GM18517 (cell line): ENCODE measurements around the gene HDAC8.
"Not testable (repeated sequence)": the region's sequence is repeated elsewhere in the genome, so short reads cannot be mapped to it uniquely, and the experiment has no call there.

ENCODE experiments used
- ATAC-seq: cut with Tn5 transposase; IDR thresholded peaks from one replicate; pipeline ENCODE4 v1.9.1; 2021; ENCODE audit warnings: mild to moderate bottlenecking, moderate library complexity; ENCODE audit not compliant: unreplicated experiment

The HDAC8 gene

DNA sequence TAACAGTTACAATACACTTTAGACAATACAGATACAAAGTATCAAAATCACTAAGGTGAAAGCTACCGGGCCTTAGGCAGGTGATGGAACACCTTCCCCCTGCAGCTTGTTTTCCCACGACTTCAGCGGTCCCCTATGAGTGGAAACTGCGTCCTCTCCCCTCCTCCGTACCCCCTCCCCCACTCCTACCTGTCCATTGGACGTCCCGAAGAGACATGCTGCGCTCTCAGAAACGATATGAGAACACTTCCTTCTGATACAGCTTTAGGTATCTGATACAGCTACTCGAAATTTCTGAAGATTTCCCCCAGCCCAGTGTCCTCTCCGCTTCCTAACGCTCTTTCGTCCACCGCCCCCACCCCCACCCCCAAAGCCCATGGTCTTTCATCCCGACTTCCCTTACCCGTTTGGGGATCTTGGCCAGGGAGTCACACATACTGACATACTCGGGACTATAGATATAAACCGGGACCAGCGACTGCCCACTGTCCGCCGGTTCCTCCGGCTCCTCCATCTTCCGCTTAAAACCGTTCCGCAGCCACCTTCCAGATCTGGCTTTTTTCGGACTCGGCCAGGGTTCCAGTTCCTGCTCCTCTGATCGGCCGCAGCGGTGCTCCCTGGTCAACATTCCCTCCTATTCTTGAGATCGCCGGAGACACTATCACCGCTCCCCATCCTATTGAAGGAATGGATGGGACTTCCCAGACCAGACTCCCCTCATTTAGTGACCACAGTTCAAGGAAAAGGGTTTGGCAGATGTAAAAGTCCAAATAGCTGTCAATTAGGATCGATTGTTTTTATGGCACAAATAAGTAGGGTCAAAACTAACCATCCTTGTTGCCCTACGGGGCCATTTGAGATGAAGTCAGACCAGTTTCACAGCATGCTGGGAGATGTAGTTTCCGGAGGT lies at the start of gene HDAC8:
Gene HDAC8 (minus strand): TSS at position 596 of the 910 bp plus-strand sequence. CDS start 82 bp downstream, at position 514.
- peak; percentile 98 for ATAC-seq

- peak; percentile 92 for ATAC-seq
Measured at GRCh38 chrX:72621625-72622485, 49.2 kb upstream of the HDAC8 start.

- ATAC-seq, result peak; percentile 15
Measured at GRCh38 chrX:72621163-72621562, 48.5 kb upstream of the HDAC8 start.

DNA sequence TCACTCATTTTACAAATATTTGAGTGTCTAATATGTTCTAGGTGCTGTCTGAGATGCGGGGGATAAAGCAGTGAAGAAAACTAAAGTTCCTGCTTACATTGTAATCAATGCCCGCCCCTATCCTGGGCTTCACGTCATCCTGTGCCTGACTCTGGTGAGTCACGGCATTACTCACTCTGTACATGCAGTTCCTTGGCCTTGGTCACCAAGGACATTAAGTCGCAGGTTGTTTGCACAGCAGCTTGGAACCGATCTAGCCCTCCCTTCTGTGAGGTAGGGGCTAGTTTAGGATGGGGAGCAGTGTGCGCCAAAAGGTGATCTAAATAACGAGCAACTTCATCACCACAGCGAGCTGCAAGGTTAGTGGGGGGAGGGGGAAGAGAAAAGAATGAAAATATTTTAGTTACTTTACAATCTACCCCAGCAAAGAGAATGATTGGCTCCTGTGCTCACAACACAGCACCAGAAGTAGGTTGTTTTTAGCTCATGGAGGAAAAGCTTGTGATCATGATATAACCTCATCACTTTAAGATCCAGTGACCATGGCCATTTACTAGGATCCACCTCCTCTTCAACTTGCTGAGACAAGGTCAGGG lies 48.0 kb upstream of the HDAC8 start:
- no peak for ATAC-seq

DNA sequence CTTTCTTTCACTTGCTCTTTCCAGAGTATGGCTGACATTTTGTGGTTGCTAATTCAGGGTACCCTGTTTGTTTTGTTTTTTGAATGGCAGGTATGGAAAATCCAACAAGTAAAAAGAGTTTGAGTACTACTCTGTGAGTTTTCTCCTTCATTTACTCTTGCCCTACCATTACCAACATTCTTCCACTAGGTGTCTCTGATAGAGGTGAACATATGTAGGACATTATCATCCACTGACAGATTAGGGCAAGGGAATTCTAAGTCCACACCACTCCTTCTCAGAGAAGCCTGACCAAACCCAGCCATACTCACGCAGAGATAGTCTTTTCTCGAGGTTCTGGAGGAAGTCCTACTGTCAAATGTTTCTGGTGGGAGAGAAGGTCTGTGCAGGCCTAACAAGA lies 36.7 kb upstream of the HDAC8 start:
- ATAC-seq, result no peak

- ATAC-seq, result no peak
Measured at GRCh38 chrX:72604705-72605104, 32.1 kb upstream of the HDAC8 start.

DNA sequence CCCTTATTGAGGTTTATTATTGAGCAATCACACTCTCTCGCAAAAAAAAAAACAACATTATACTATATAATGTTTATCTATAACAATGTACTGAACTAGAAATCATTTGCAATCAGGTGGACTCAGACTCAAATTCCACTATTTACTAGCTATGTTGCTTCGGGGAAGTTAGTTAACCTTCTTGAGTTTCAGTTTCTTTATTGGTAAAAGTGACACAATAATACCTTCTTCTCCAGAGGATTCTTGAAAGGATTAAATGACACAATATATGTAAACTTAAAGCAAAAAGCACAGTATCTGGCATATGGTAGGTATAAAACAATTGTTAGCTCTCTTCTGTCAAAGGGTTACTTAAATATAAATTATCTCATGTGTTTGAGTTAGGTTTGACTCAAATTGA lies 31.5 kb upstream of the HDAC8 start:
- ATAC-seq, result no peak

DNA sequence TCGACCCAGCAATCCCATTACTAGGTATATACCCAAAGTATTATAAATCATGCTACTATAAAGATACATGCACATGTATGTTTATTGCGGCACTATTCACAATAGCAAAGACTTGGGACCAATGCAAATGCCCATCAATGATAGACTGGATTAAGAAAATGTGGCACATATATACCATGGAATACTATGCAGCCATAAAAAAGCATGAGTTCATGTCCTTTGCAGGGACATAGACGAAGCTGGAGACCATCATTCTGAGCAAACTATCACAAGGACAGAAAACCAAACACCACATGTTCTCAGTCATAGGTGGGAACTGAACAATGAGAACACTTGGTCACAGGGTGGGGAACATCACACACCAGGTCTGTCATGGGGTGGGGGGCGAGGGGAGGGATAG lies 18.4 kb upstream of the HDAC8 start:
- ATAC-seq, result not testable (repeated sequence)

DNA sequence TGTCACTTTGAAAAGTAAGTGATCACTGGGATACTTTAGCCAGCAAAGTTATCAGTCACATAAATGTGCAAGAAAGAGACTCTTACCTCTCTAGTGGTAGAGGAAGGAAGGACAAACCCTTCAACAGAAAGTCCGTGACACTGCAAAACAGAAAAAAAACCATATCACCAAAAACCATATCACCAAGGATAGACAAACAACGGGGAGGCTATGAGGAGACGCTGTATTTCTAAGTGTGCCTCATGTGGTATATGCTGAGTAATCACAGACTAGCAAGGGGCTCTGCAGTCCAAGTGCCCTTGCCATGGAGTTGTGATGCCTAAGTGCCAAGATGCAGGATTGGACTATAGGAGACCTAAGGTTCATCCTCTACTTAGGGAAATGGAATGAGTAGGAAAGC lies 11.5 kb upstream of the HDAC8 start:
- ATAC-seq, result no peak

GRCh38 chrX:72576141-72576894 lies 3.7 kb upstream of the HDAC8 start:
- no peak for ATAC-seq

- peak; percentile 29 for ATAC-seq
Measured at GRCh38 chrX:72573158-72573511, 492 bp upstream of the HDAC8 start.

DNA sequence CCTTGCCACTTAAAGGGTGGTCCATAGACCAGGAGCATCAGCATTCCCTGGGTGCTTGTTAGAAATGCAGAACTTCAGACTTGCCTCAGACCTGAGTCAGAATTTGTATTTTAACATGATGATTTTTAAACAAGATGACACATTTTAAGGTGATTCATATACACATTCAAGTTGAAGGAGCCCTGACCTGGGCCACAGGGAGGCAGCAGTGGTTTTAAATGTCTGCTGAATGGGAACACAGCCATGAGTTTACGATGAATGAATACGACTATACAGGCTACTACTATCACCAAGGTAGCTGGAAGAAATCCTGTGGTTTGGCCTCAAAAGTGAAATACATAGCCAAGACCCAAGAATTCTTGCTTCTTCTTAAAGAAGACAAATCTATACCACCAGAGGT lies 2.9 kb downstream of the HDAC8 start:
- ATAC-seq, result no peak

GRCh38 chrX:72568406-72569092 lies 4.1 kb downstream of the HDAC8 start:
- ATAC-seq, result no peak

- ATAC-seq, result no peak
Measured at GRCh38 chrX:72566448-72566847, 6.2 kb downstream of the HDAC8 start.

- ATAC-seq, result not testable (repeated sequence)
Measured at GRCh38 chrX:72559655-72560054, 13.0 kb downstream of the HDAC8 start.

GRCh38 chrX:72554448-72555140 lies 18.0 kb downstream of the HDAC8 start:
- ATAC-seq, result no peak

DNA sequence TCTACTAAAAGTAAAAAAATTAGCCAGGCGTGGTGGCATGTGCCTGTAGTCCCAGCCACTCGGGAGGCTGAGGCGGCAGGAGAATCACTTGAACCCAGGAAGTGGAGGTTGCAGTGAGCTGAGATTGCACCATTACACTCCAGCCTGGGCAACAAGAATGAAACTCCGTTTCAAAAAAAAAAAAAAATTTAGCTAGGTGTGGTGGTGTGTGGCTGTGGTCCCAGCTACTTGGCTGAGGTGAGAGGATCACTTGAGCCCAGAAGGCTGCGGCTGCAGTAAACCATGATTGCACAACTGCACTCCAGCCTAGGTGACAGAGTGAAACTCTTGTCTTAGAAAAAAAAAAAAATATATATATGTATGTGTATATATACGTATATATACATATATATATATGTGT lies 20.2 kb downstream of the HDAC8 start:
- not testable (repeated sequence) for ATAC-seq

GRCh38 chrX:72545990-72546389 lies 26.7 kb downstream of the HDAC8 start:
- no peak for ATAC-seq

DNA sequence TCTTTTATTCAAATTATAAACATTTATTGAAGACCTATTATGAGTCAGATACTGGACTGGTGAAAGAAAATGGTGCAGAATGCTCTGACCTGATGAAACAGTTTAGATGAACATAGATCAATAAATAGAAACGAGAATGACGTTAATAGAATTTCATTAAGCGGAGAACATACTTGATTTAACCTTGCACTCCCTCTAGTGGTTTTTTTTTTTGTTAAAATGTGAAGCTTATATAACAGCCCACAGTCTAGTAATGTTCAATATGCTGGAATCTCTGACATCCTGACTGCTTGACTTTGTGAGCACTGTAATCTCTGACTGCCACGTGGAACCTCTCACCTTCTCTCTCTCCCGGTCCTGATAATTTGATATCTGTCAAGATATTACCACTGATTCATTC lies 32.3 kb downstream of the HDAC8 start:
- no peak for ATAC-seq

DNA sequence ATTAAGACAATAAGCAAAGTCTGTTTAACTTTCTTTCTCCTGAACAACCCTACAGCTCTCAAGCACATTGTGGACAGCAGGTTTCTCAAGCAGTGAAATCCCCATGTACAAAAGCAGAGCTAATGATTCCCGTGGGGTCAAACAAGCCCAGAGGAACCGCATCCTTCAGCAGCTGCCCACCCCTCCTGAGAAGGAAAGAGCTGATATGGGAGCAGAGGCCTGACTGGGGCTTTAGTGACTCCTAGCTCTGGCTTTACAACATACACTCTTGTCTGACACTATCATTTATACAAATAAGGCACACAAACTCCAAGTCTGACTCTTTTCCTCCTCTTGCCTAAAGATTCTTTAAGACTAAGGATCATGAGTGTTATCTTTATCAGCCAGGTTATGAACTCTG lies 32.8 kb downstream of the HDAC8 start:
- ATAC-seq, result no peak
